NT2/D1 (cell line): ENCODE results near the gene CRY2.

ENCODE experiments used
- SUZ12 ChIP-seq: IDR thresholded peaks from 2 replicates; pipeline ENCODE4 v1.6.1; 2011; ENCODE audit not compliant: insufficient read length, insufficient read depth; ENCODE audit errors: extremely low read depth
- YY1 ChIP-seq: IDR thresholded peaks from 2 replicates; pipeline ENCODE4 v1.6.1; 2011; ENCODE audit not compliant: insufficient read length, insufficient read depth
- ZNF274 ChIP-seq: IDR thresholded peaks from 2 replicates; pipeline ENCODE4 v1.6.1; 2011; ENCODE audit warnings: mild to moderate bottlenecking, low read depth, low read length

DNA sequence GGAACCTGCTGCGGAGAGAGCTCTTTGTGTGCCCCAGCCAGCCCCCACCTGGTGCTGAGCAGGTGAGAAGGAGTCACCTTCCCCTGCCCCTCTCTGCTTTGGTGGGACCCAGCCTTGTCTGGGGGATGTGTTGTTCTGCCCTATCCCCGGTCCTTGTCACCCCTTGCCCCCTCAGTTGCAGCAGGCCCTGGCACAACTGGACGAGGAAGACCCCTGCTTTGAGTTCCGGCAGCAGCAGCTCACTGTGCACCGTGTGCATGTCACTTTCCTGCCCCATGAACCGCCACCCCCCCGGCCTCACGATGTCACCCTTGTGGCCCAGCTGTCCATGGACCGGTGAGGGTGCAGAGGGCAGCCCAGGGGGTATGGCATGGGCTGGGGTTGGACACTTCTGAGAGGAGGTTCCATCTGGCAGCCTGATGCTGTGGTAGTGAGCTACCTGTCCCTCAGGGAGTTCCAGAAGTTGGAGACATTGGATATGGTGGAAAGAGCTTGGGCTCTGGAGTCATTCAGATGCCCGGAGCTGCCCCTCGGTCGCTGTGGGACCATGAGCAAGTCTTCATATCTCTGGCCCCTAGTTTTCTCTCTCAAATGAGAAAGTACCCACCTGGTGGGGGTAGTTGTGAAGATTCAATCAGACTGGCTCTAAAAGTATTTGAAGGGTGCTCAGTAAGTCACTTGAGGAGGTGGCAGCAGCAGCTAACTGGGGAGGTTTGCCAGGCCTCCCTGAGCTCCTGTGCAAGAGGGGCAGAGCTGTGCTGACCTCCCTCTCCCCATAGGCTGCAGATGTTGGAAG is 79.5 kb downstream of the CRY2 start:
- no peak for TF ChIP-seq YY1
- no peak for TF ChIP-seq ZNF274
- TF ChIP-seq SUZ12: no peak
